Activated gamma-delta T cell treated with Interleukin-2 at 50 U/mL for 16 hours (primary cell): ENCODE measurements around the gene UQCC5.

Experiments
- DNase-seq: peaks from one replicate; pipeline ENCODE4 v3.0.0-alpha.2; 2020

Gene UQCC5

GRCh38 chr3:52535411-52536111 is 844 bp upstream of the UQCC5 start:
- no peak for DNase-seq

GRCh38 chr3:52536112-52536368 is 365 bp upstream of the UQCC5 start:
- no peak for DNase-seq

DNA sequence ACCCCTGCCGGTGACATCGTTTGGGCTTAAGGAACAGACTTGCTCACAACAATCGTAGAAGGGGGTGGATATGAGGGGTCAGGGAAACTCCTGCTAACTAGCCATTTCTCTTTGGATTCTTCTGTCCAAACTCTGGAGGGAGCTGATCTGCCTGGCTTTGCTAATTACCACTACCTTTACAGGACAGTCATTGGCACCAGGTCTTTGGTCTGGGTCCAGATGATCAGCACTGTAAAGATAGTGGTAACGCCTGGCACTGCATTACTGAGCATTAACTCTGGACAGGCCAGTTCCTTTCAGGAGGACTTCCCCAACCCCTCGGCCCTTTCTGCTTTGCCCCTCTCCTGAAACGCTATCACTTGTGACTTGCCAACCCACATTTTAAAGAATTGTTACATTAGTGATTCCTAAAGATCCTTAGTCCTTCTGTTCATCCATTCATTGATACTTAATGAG is 788 bp downstream of the UQCC5 start:
- DNase-seq = no peak

GRCh38 chr3:52537726-52538421 is 1.5 kb downstream of the UQCC5 start:
- DNase-seq = no peak

GRCh38 chr3:52539010-52539653 is 2.7 kb downstream of the UQCC5 start:
- DNase-seq = no peak

DNA sequence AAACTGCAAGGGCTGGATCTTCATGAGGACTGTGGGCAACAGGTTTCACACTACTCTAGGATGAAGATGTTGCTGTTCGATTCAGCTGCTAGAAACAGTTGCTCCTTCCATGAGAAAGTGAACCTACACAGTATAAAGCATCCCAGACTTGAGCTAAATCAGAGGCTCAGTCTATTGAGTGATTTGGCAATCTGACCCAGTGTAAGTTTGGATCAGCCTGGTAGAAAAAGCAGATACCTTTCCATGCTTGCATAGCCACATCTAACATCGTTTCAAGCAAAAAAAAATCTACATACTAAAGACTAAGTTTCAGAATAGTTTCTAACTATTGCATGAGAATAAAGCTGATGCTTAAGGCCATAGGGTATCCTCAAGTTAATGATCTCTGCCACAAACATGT is 4.6 kb downstream of the UQCC5 start:
- DNase-seq = no peak

DNA sequence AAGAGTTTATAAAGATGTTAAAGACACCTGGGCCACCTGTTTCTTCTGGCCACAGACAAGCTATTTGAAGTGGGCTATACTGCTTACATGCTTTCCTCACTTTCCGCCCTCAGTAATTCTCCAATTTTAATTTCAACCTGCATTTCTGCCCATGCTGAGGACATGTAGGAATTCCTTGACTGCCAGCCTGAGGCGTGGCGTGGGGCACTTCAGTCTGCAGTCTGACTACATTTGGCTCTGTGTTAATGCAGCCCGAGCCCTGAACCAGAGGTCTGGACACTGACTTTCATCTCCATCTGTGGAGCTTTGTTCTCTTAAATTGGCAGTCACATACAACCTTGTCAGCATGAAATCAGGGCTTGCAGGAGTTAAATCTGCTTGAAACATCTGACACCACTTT is 8.5 kb downstream of the UQCC5 start:
- no peak for DNase-seq

DNA sequence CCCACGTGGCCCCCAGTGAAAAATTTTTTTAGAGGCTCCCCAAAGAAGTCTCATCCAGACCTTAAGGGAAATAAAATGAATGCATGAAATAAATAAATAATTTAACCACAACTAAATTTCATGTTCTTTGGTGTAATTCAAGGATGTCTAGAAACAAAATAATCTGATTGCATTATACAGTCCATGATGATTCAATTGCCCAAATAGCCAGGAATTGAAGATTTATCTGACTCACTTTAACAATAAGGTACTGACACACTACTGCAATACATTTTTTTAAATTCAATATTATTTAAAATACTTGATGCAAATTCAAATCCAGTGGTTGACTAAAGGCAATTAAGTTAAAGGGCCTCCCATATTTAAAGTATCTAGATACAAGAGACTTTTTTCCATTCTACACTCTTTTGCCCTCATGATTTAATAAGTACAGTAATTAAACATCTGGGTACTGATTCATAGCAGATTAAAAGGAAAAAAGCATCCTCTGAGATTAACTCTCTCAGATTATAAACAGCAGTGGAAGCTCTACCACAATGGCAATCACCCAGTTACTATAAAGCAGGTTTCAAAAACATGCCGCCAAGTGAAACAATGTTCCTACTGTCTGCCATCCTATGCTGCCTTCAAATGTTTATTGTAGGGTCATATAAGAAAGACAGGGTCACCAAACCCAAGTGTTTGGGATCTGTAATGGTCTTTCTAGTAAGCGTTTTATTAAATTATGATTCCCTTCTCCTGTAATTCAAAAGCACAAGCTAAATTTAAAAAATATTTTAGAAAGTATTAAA is 9.9 kb downstream of the UQCC5 start:
- DNase-seq = no peak

DNA sequence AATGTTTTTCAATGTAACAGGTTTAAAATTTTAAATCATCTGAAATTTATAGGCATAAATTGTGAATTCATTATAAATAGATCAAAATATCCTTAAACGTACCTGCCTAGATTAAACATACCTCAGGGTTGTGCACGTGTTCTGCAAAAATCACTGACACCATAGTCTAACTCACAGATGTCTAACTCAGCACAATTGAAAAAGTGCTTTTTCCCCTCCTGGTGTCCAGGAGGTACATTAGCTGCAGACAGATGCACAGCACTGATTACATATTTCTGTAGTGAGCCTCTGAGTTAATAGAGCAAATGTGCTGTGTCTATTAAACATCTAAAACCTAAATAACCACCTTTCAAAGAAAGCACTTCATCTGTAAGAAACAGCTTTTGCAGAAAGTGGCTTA is 10.7 kb downstream of the UQCC5 start:
- no peak for DNase-seq

GRCh38 chr3:52551118-52551517 is 14.7 kb downstream of the UQCC5 start:
- no peak for DNase-seq

DNA sequence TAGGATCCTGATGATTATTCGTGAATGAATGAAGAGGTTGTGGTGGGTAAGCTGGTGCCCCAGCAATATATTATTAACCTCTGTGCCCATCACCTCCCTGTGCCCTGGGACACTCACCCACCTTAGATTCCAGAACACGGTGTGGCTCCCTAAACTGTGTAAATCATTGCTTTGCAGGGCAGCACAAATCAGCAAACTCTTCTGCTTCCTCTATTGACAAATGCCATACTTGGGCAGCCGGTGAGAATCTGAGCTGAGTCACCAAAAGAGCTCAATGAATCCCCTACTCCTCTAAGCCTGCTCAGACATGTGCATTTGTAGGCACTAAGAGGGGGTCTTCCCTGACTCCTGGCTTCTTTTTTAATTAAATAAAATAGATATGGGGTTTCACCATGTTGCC is 15.7 kb downstream of the UQCC5 start:
- no peak for DNase-seq

DNA sequence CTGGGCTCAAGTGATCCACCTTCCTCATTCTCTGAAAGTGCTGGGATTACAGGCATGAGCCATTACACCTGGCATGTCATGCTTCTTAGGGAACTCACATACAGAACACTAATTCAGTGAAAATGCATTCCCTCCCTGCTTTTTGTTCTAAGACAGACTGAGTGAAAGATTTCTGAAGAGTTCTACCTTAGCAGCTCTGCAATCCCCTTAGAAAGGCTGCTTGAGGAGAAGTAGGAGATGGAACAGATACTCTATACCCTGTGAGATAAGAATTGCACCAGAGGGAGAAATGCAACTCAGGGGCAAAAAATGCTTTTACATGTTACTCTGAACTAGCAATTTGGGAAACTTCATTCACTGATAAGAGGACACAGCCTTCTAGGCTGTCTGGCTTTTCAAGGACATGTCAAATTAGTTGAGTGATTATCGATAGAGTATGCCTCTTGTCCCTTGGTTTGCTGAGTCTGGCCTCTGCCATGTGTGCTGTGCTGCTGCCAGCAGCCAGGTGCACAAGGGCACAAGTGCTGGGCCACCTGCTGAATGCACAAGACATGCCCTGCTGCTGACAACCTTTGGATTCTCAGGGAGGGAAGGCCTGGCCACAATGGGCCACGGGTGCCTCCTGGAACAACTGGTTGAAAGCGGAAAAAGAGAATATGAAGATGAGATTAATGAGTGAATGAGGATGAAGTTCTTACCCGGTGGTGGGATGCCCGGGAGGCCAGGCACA is 17.8 kb downstream of the UQCC5 start:
- no peak for DNase-seq

GRCh38 chr3:52555056-52555455 is 18.7 kb downstream of the UQCC5 start:
- no peak for DNase-seq

- no peak for DNase-seq
Measured at GRCh38 chr3:52557011-52557960, 20.9 kb downstream of the UQCC5 start.

DNA sequence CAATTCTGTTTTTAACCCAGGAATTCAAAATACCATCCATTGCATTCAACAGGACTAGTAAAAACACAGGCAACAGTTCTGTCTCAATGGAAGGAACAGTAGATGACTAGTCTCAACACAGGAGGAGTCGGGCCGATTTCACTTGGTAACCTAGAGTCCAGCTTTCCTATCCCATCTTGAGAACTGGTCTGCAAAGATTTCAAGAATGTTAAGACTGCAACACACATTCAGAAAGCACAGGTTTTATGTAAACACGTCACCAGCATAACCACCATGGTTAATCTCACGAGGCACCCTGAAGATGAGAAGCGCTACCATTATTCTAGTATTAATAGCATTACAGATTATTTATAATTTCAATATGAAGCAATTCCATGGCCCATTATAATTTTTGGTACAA is 22.0 kb downstream of the UQCC5 start:
- DNase-seq = no peak

GRCh38 chr3:52561028-52561747 is 24.8 kb downstream of the UQCC5 start:
- no peak for DNase-seq

GRCh38 chr3:52563984-52564383 is 27.6 kb downstream of the UQCC5 start:
- no peak for DNase-seq

DNA sequence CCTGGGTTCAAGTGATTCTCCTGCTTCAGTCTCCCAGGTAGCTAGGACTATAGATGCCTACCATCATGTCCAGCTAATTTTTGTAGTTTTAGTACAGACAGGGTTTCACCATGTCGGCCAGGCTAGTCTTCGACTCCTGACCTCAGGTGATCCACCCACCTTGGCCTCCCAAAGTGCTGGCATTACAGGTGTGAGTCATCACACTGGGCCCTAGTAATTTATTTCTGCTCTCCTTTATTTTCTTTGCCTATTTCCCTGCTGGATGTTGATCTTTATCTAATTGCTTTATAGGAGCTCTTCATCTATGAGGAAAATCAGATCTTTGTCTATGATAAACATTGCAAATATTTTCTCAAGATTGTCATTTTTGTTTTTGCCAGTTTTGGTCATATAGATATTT is 31.7 kb downstream of the UQCC5 start:
- DNase-seq = no peak

DNA sequence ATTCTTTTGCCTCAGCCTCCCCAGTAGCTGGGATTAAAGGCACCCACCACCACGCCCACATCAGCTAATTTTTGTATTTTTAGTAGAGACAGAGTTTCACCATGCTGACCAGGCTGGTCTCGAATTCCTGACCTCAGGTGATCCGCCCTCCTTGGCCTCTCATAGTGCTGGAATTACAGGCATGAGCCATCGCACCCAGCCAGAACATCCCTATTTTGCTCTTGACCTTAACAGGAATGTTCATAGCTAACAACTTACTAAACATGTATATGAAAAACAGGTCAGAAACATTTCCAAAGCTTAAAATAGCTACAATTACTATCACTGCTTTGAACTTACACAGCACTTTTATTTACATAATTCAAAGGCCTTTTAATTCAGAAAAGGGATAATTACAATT is 33.7 kb downstream of the UQCC5 start:
- no peak for DNase-seq

DNA sequence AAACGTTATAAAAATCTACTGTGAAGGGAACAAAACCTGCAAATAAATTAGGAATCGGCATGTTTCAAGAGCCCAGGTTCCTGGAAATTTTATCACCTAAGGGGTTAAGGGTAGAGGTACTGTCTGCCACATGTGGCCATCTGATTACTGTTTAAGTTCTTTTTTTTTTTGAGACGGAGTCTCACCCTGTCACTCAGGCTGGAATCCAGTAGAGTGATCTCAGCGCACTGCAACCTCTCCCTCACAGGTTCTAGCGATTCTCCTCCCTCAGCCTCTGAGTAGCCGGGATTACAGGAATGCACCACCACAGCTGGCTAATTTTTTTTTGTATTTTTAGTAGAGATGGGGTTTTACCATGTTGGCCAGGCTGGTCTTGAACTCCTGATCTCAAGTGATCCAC is 35.8 kb downstream of the UQCC5 start:
- DNase-seq = no peak
